Endothelial cell of umbilical vein (primary cell): ENCODE data around the gene SMIM31. TPM values are rescaled to one million over a fixed set of nuclear protein-coding genes. Genes with fewer than 3 reads are reported as not detected.

Experiments used
- BruUV-seq: library from RNA; stranded (reverse); fragments of 400-500 nt; replicated peaks from 2 replicates; lab custom pipeline; 2021; lab: Mats Ljungman, UMichigan
- CTCF ChIA-PET: fragments of 300-600, 350-600 bp; sonication (Branson Sonifier 250); formaldehyde crosslinking; loops from one replicate; lab custom pipeline; 2021; ENCODE audit warnings: antibody characterized with exemption, inconsistent platforms; lab: Charles Lee
- POLR2A ChIA-PET: fragments of 300-600, 350-600 bp; sonication (Branson Sonifier 250); formaldehyde crosslinking; loops from one replicate; lab custom pipeline; 2021; ENCODE audit warnings: antibody characterized with exemption, inconsistent platforms; lab: Charles Lee
- DNase-seq: peaks from one replicate; pipeline ENCODE4 v3.0.0-alpha.2; 2011; ENCODE audit warnings: low read depth, low spot score
- FAIRE-seq: peaks from 2 replicates; lab custom pipeline; 2011; peaks lifted over from hg19 to GRCh38; lab: Jason Lieb, UNC
- H2AFZ ChIP-seq: 2 replicates; pipeline ENCODE4 v1.6.0; 2012; ENCODE audit warnings: low read depth, low read length, control low read depth, inconsistent platforms
- H3K27ac ChIP-seq: 2 replicates; pipeline ENCODE4 v1.5.1; 2011; ENCODE audit warnings: low read depth, mild to moderate bottlenecking, control low read depth, low read length, moderate library complexity; ENCODE audit not compliant: insufficient read depth
- H3K27me3 ChIP-seq, 2 experiments: 2 replicates each; pipeline versions ENCODE4 v1.6.0 to v1.6.1; 2011; ENCODE audit warnings: low read length in 2 of 2, mixed read lengths in 1 of 2; ENCODE audit not compliant: control insufficient read depth in 2 of 2, insufficient read depth in 2 of 2
- H3K36me3 ChIP-seq, 2 experiments: 2 replicates in 1 of 2; 3 replicates in 1 of 2; pipeline ENCODE4 v1.5.1; 2011; ENCODE audit warnings: low read length in 2 of 2, mild to moderate bottlenecking in 1 of 2, moderate library complexity in 1 of 2; ENCODE audit not compliant: control insufficient read depth in 2 of 2, insufficient read depth in 2 of 2; ENCODE audit errors: extremely low read depth in 1 of 2
- H3K4me1 ChIP-seq: 3 replicates; pipeline ENCODE4 v1.5.1; 2011; ENCODE audit warnings: mild to moderate bottlenecking, low read length; ENCODE audit not compliant: control insufficient read depth, insufficient read depth; ENCODE audit errors: extremely low read depth
- H3K4me2 ChIP-seq: 2 replicates; pipeline ENCODE4 v1.6.1; 2011; ENCODE audit warnings: low read length, control low read depth, mixed read lengths; ENCODE audit not compliant: insufficient read depth
- H3K4me3 ChIP-seq, 3 experiments: fragments of 200-600 bp in 1 of 3; sonication (generic), shearing (Covaris generic) in 1 of 3; replicated peaks in 1 of 3; 2 replicates each; pipeline ENCODE4 v1.5.1; 2011 to 2016; ENCODE audit warnings: control low read depth in 3 of 3, low read length in 3 of 3, mild to moderate bottlenecking in 2 of 3, inconsistent platforms in 1 of 3, low read depth in 1 of 3, moderate library complexity in 1 of 3; ENCODE audit not compliant: insufficient read depth in 1 of 3
- H3K79me2 ChIP-seq: 2 replicates; pipeline ENCODE4 v1.6.0; 2012; ENCODE audit warnings: low read length, inconsistent platforms; ENCODE audit not compliant: control insufficient read depth, insufficient read depth
- H3K9ac ChIP-seq: replicated peaks from 2 replicates; pipeline ENCODE3; 2011; ENCODE audit warnings: low read length, control low read depth; ENCODE audit not compliant: insufficient read depth; ENCODE audit errors: extremely low read depth
- H3K9me1 ChIP-seq: replicated peaks from 3 replicates; pipeline ENCODE4 v1.6.0; 2011; ENCODE audit warnings: mild to moderate bottlenecking, low read length; ENCODE audit not compliant: control insufficient read depth, insufficient read depth; ENCODE audit errors: extremely low read depth
- H3K9me3 ChIP-seq: replicated peaks from 2 replicates; pipeline ENCODE4 v1.5.1; 2012; ENCODE audit warnings: low read length, inconsistent platforms; ENCODE audit not compliant: control insufficient read depth, insufficient read depth
- H4K20me1 ChIP-seq: replicated peaks from 2 replicates; pipeline ENCODE3; 2011; ENCODE audit warnings: mild to moderate bottlenecking, low read length; ENCODE audit not compliant: control insufficient read depth, insufficient read depth; ENCODE audit errors: extremely low read depth
- CTCF ChIP-seq, 2 donors: IDR thresholded peaks; 1 replicate in 1 of 2; 2 replicates in 1 of 2; pipeline ENCODE4 v1.5.1; 2011; ENCODE audit warnings: low read length in 2 of 2, mild to moderate bottlenecking in 2 of 2, moderate library complexity in 2 of 2, control low read depth in 1 of 2, inconsistent platforms in 1 of 2, low read depth in 1 of 2; ENCODE audit not compliant: insufficient read depth in 1 of 2; ENCODE audit errors: extremely low read depth in 1 of 2
- EZH2 ChIP-seq: IDR thresholded peaks from 2 replicates; pipeline ENCODE4 v1.6.1; 2012; ENCODE audit warnings: borderline replicate concordance, low read depth, mild to moderate bottlenecking, moderate library complexity, low read length, inconsistent platforms; ENCODE audit not compliant: severe bottlenecking
- FOS ChIP-seq: IDR thresholded peaks from 2 replicates; pipeline ENCODE4 v1.6.1; 2011; ENCODE audit warnings: mild to moderate bottlenecking, low read length, moderate library complexity, borderline replicate concordance; ENCODE audit not compliant: insufficient read depth
- GATA2 ChIP-seq: IDR thresholded peaks from 2 replicates; pipeline ENCODE4 v1.7.0; 2011; ENCODE audit warnings: low read depth, mild to moderate bottlenecking, moderate library complexity, mixed read lengths, low read length; ENCODE audit not compliant: insufficient read length, insufficient read depth
- JUN ChIP-seq: IDR thresholded peaks from 2 replicates; pipeline ENCODE4 v1.6.1; 2011; ENCODE audit warnings: borderline replicate concordance, low read depth; ENCODE audit not compliant: insufficient read length, insufficient read depth
- MAX ChIP-seq: IDR thresholded peaks from 2 replicates; pipeline ENCODE4 v1.6.1; 2011; ENCODE audit not compliant: insufficient read depth, insufficient read length
- MYC ChIP-seq: IDR thresholded peaks from one replicate; pipeline ENCODE4 v1.6.1; 2011; ENCODE audit warnings: mild to moderate bottlenecking, low read depth, low read length
- POLR2A ChIP-seq: IDR thresholded peaks from 2 replicates; pipeline ENCODE4 v1.6.1; 2012; ENCODE audit warnings: low read depth, mild to moderate bottlenecking, control low read depth, low read length
- POLR2AphosphoS5 ChIP-seq: IDR thresholded peaks from 2 replicates; pipeline ENCODE4 v1.6.1; 2012; ENCODE audit warnings: low read depth, mild to moderate bottlenecking, control low read depth, low read length, moderate library complexity; ENCODE audit not compliant: insufficient read depth
- dilution Hi-C: fragments of 300-500 bp; cut with MboI; formaldehyde crosslinking; loops from one replicate; pipeline ENCODE4 v1.15.0; 2019; ENCODE audit warnings: low sequenced_read_pairs; ENCODE audit not compliant: extremely low pct_ligation_motif_present
- intact Hi-C: fragments of 100-400 bp; cut with micrococcal nuclease; formaldehyde crosslinking; loops from one replicate; pipeline ENCODE4 v1.10.0; 2022
- polyA plus RNA-seq, 4 experiments: library from polyadenylated mRNA; depleted of rRNA in 3 of 4; stranded (reverse) in 3 of 4; unstranded in 1 of 4; fragments of >200 nt; gene quantifications; 2 replicates each; pipeline versions ENCODE4 v1.2.1 to v1.2.3, GENCODE V29; 2011 to 2012; ENCODE audit warnings: missing spikeins in 1 of 4
- total RNA-seq: library from RNA; stranded (reverse); gene quantifications from 2 replicates; pipeline ENCODE4 v1.2.3, GENCODE V29; 2021

The SMIM31 gene
- total and polyA plus RNA-seq, 2 donors (not counting 3 experiments of a cell fraction or from before 2014, with no cell fraction given): not detected

- intact Hi-C loops (no loop called here), dilution Hi-C loops (no loop called here)
- no peak overlapping the region for H2AFZ ChIP-seq
- FAIRE-seq (no peak), DNase-seq (no peak)
- CTCF ChIA-PET: no interaction called here
- no peaks in the 10 kb centered on the region for H3K79me2 ChIP-seq
- no peaks in the 10 kb centered on the region for H3K36me3 ChIP-seq
- no peaks in the 10 kb centered on the region for H3K9me1 ChIP-seq
- BruUV-seq: no TSS peak
- H3K27ac ChIP-seq: no peak overlapping the region
- H3K9ac ChIP-seq: no peak overlapping the region
- no peaks in the 10 kb centered on the region for H4K20me1 ChIP-seq
- no peaks in the 10 kb centered on the region for H3K27me3 ChIP-seq
- no peaks in the 10 kb centered on the region for H3K4me1 ChIP-seq
- no peak overlapping the region for H3K4me3 ChIP-seq
- TF ChIP-seq FOS (no peak), CTCF (IDR thresholded peaks at IDR 0.05; ENCODE audit: extremely low read depth in 1 of 2, insufficient read depth in 1 of 2, low read depth in 1 of 2, low read length in 2 of 2) (no peak), POLR2AphosphoS5 (no peak)
- H3K9me3 ChIP-seq: no peaks in the 10 kb centered on the region
- POLR2A ChIA-PET: no interaction called here
- H3K4me2 ChIP-seq: no peak overlapping the region
Measured at GRCh38 chr4:164807611-164808010, 53.7 kb downstream of the SMIM31 start.

- Histone ChIP-seq H3K4me1 (no peaks in the 10 kb centered on the region), H3K79me2 (no peaks in the 10 kb centered on the region), H3K27me3 (no peaks in the 10 kb centered on the region), H3K9me1 (no peaks in the 10 kb centered on the region), H2AFZ (no peak overlapping the region), H3K9me3 (no peaks in the 10 kb centered on the region), H3K9ac (no peak overlapping the region), H3K4me2 (no peak overlapping the region), H4K20me1 (no peaks in the 10 kb centered on the region), H3K36me3 (no peaks in the 10 kb centered on the region), H3K27ac (no peak overlapping the region), H3K4me3 (no peak overlapping the region)
- no peak for TF ChIP-seq EZH2
- no peak for TF ChIP-seq FOS
- no peak for TF ChIP-seq POLR2AphosphoS5
- TF ChIP-seq MYC: no peak
- no peak for TF ChIP-seq GATA2
- TF ChIP-seq POLR2A: no peak
- TF ChIP-seq CTCF (IDR thresholded peaks at IDR 0.05; ENCODE audit: extremely low read depth in 1 of 2, insufficient read depth in 1 of 2, low read depth in 1 of 2, low read length in 2 of 2): no peak
- TF ChIP-seq MAX: no peak
- TF ChIP-seq JUN: no peak
- BruUV-seq: no TSS peak
- intact Hi-C loops (no loop called here), dilution Hi-C loops (no loop called here)
- FAIRE-seq (no peak), DNase-seq (no peak)
- ChIA-PET CTCF (no interaction called here), POLR2A (no interaction called here)
Measured at GRCh38 chr4:164813554-164813953, 59.6 kb downstream of the SMIM31 start.
